Caco-2 (cell line): Measurements from ENCODE around the gene DUSP14. TPM values are rescaled to one million over a fixed set of nuclear protein-coding genes. Genes with fewer than 3 reads are reported as not detected.

ENCODE experiments used
- BruUV-seq: library from RNA; stranded (reverse); fragments of 400-500 nt; replicated peaks from 2 replicates; lab custom pipeline; 2021; lab: Mats Ljungman, UMichigan
- CTCF ChIA-PET: fragments of 300-600 bp; sonication (Branson Sonifier 250); formaldehyde crosslinking; loops from one replicate; lab custom pipeline; 2022; ENCODE audit warnings: antibody characterized with exemption; lab: Charles Lee
- POLR2A ChIA-PET: fragments of 300-600 bp; sonication (Branson Sonifier 250); formaldehyde crosslinking; loops from one replicate; lab custom pipeline; 2022; ENCODE audit warnings: antibody characterized with exemption; lab: Charles Lee
- DNase-seq, 2 experiments: peaks; one replicate each; pipeline versions ENCODE4 v3.0.0 to v3.0.0-alpha.2; 2020 to 2022
- H3K27me3 ChIP-seq: replicated peaks from 2 replicates; pipeline ENCODE4 v1.6.0; 2011; ENCODE audit warnings: low read length; ENCODE audit not compliant: control insufficient read depth, insufficient read depth
- H3K36me3 ChIP-seq: 2 replicates; pipeline ENCODE4 v1.5.1; 2011; ENCODE audit warnings: low read length; ENCODE audit not compliant: control insufficient read depth, insufficient read depth
- H3K4me1 ChIP-seq: fragments of 250-450 bp; sonication (Bioruptor Pico); 2 replicates; pipeline ENCODE4 v1.5.1; 2020; ENCODE audit warnings: mild to moderate bottlenecking
- H3K4me3 ChIP-seq: 2 replicates; pipeline ENCODE4 v1.5.1; 2011; ENCODE audit warnings: low read depth, mild to moderate bottlenecking, control low read depth, low read length
- H3K9me3 ChIP-seq: fragments of 250-450 bp; sonication (Bioruptor Pico); 2 replicates; pipeline ENCODE4 v1.5.1; 2020; ENCODE audit warnings: mild to moderate bottlenecking, moderate library complexity
- H3K27ac Mint-ChIP-seq: one replicate; pipeline ENCODE4 v1.8.0; 2022; ENCODE audit warnings: mixed read lengths; ENCODE audit not compliant: unreplicated experiment
- H3K27me3 Mint-ChIP-seq: one replicate; pipeline ENCODE4 v1.8.0; 2022; ENCODE audit warnings: mixed read lengths; ENCODE audit not compliant: insufficient read depth, unreplicated experiment
- H3K36me3 Mint-ChIP-seq: one replicate; pipeline ENCODE4 v1.8.0; 2022; ENCODE audit warnings: mild to moderate bottlenecking, mixed read lengths; ENCODE audit not compliant: insufficient read depth, unreplicated experiment
- H3K4me1 Mint-ChIP-seq: one replicate; pipeline ENCODE4 v1.8.0; 2022; ENCODE audit warnings: low read depth, mixed read lengths; ENCODE audit not compliant: unreplicated experiment
- H3K4me3 Mint-ChIP-seq: one replicate; pipeline ENCODE4 v1.8.0; 2022; ENCODE audit warnings: mild to moderate bottlenecking, moderate library complexity, mixed read lengths; ENCODE audit not compliant: unreplicated experiment
- H3K9me3 Mint-ChIP-seq: one replicate; pipeline ENCODE4 v1.8.0; 2022; ENCODE audit warnings: mixed read lengths; ENCODE audit not compliant: unreplicated experiment
- CTCF ChIP-seq, 2 experiments: fragments of 200-600 bp in 1 of 2; IDR thresholded peaks; 1 replicate in 1 of 2; 2 replicates in 1 of 2; pipeline versions ENCODE4 v1.5.1 to v1.8.0; 2011 to 2022; ENCODE audit warnings: antibody characterized with exemption in 1 of 2, control low read depth in 1 of 2, inconsistent platforms in 1 of 2, low read depth in 1 of 2, low read length in 1 of 2, mild to moderate bottlenecking in 1 of 2, moderate library complexity in 1 of 2; ENCODE audit not compliant: insufficient read depth in 1 of 2, severe bottlenecking in 1 of 2, unreplicated experiment in 1 of 2
- intact Hi-C: fragments of 100-400 bp; cut with micrococcal nuclease; formaldehyde crosslinking; loops from one replicate; pipeline ENCODE4 v1.10.0; 2022; ENCODE audit not compliant: unreplicated experiment
- total RNA-seq: library from RNA; stranded (reverse); gene quantifications from 2 replicates; pipeline ENCODE4 v1.2.3, GENCODE V29; 2022

The DUSP14 gene
- total RNA-seq, 1 experiment from 2014 or later: 32.5 TPM

- peaks cover 26% of the 10 kb centered on the region for H3K4me1 ChIP-seq
- BruUV-seq: no TSS peak
- no peaks in the 10 kb centered on the region for H3K9me3 ChIP-seq
- H3K4me3 ChIP-seq: no peak overlapping the region
- Mint-ChIP-seq H3K36me3 (peaks cover 25% of the 10 kb centered on the region), H3K4me3 (no peak overlapping the region), H3K4me1 (peaks cover 42% of the 10 kb centered on the region), H3K9me3 (no peaks in the 10 kb centered on the region), H3K27me3 (no peaks in the 10 kb centered on the region), H3K27ac (no peak overlapping the region)
- ChIA-PET POLR2A (interaction anchor here (0.7 kb wide), 1 partner anchor 1462 kb away, joined by 3 read pairs; no protein-coding TSS in a partner anchor), CTCF (no interaction called here)
- no peaks in the 10 kb centered on the region for H3K27me3 ChIP-seq
- intact Hi-C loops: no loop called here
- TF ChIP-seq CTCF (IDR thresholded peaks at IDR 0.05; ENCODE audit: insufficient read depth in 1 of 2, low read depth in 1 of 2, low read length in 1 of 2, severe bottlenecking in 1 of 2, unreplicated experiment in 1 of 2): no peak
- no peak for DNase-seq
- H3K36me3 ChIP-seq: peaks cover 4% of the 10 kb centered on the region; the same call in 1 of the 2 replicates
Measured at GRCh38 chr17:37481001-37481665, 8.6 kb upstream of the DUSP14 start.

DNA sequence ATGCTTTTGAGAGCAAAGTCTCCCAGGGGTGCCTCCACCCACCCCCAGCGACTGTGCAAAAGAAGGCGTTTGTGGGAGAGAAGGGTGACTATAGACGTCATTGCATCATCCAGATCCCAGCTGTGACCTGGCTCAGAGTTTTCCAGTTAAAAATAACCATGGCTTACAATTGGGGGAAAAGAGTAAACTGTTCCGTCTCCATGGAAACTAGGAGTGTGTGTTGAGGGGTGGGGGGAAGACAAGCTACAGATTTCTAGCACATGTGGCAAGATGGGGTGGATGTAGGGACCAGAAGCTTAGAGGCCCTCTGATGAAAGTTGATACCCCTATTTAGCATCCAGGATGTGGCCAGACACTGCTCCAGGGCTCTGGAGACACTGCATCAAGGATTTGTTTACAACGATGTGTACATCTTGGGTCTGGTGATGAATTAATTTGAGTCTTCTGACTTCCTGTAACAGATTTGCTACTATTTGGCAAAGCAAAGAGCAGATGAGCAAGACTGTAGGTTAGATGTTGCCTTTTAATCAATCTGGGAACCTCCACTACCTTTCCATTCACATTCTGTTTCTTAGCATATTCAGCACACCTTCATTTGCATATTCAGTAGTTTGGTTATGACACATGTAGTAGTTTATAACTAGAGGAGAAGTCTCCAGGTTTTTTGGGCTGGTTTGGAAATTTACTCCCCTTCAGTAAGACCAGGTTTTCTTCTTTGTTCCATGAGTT, 6.2 kb upstream of the DUSP14 start:
- H3K27me3 Mint-ChIP-seq: no peaks in the 10 kb centered on the region
- intact Hi-C loops: no loop called here
- no peak for TF ChIP-seq CTCF (IDR thresholded peaks at IDR 0.05; ENCODE audit: insufficient read depth in 1 of 2, low read depth in 1 of 2, low read length in 1 of 2, severe bottlenecking in 1 of 2, unreplicated experiment in 1 of 2)
- H3K36me3 ChIP-seq: peaks cover 2% of the 10 kb centered on the region; the same call in 1 of the 2 replicates
- DNase-seq: no peak
- H3K27me3 ChIP-seq: no peaks in the 10 kb centered on the region
- peaks cover 17% of the 10 kb centered on the region for H3K4me1 ChIP-seq
- POLR2A ChIA-PET: interaction anchor here (1.2 kb wide), 1 partner anchor 110 kb away, joined by 3 read pairs; no protein-coding TSS in a partner anchor
- CTCF ChIA-PET: interaction anchor here (0.6 to 1.0 kb wide), 3 partner anchors 11 to 125 kb away, joined by 3 to 4 read pairs (median 3); partner anchors contain the start of gene SYNRG
- H3K9me3 ChIP-seq: no peaks in the 10 kb centered on the region
- no peaks in the 10 kb centered on the region for H3K9me3 Mint-ChIP-seq
- no peak overlapping the region for H3K4me3 ChIP-seq
- H3K4me3 Mint-ChIP-seq: no peak overlapping the region
- no TSS peak for BruUV-seq
- H3K27ac Mint-ChIP-seq: peak overlapping the region; percentile 65
- H3K4me1 Mint-ChIP-seq: peaks cover 43% of the 10 kb centered on the region
- H3K36me3 Mint-ChIP-seq: peaks cover 12% of the 10 kb centered on the region

DNA sequence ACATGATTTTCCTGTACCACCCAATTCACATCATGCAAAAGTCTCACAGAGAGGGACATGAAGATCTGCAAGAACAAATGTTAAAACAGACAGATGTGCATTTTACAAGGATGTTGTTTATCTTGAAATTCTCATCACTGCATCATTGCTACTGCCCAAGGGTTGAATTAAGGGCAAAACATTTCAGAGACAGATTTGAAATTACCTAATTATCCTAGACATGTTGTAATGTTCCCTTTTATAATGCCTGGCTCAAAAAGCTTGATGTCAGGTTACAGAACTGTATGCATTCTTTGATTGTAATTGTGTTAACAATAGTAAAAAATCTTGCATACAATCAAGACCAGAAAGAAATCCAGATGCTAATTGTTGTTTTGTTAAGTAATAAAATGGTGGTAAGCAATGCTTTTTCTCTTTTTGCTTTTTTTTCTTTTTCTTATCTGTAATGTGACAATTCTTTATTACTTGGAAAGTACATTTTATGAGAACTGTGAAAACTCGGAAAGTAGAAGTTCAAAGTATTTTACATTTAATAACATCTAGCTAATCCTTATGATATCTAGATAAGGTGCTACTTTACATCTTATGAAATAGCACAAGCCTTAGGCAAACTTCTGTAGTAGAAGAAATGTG, 3.6 kb upstream of the DUSP14 start:
- H3K27ac Mint-ChIP-seq: no peak overlapping the region
- ChIA-PET CTCF (no interaction called here), POLR2A (no interaction called here)
- H3K9me3 ChIP-seq: no peaks in the 10 kb centered on the region
- no peaks in the 10 kb centered on the region for H3K36me3 ChIP-seq
- H3K27me3 Mint-ChIP-seq: no peaks in the 10 kb centered on the region
- H3K4me3 ChIP-seq: no peak overlapping the region
- peaks cover 46% of the 10 kb centered on the region for H3K4me1 Mint-ChIP-seq
- no peaks in the 10 kb centered on the region for H3K9me3 Mint-ChIP-seq
- intact Hi-C loops: loop anchor here (5.0 kb wide), 1 partner anchor 129 kb away; no protein-coding TSS in a partner anchor
- no peak overlapping the region for H3K4me3 Mint-ChIP-seq
- no TSS peak for BruUV-seq
- DNase-seq: no peak
- no peak for TF ChIP-seq CTCF (IDR thresholded peaks at IDR 0.05; ENCODE audit: insufficient read depth in 1 of 2, low read depth in 1 of 2, low read length in 1 of 2, severe bottlenecking in 1 of 2, unreplicated experiment in 1 of 2)
- peaks cover 17% of the 10 kb centered on the region for H3K4me1 ChIP-seq
- H3K27me3 ChIP-seq: no peaks in the 10 kb centered on the region
- H3K36me3 Mint-ChIP-seq: peaks cover 16% of the 10 kb centered on the region
